DND-41 (cell line): Measurements from ENCODE around the gene MLX.
A peak's percentile ranks its signal among the peaks of the same experiment; 100 is the strongest.

Source experiments
- ATAC-seq: fragments of 200-7000 bp; cut with Tn5 transposase; 3 replicates; pipeline ENCODE4 v1.9.1; 2021; ENCODE audit warnings: low read depth; ENCODE audit not compliant: insufficient read depth
- DNase-seq: peaks from one replicate; pipeline ENCODE4 v3.0.0-alpha.2; 2020
- H2AFZ ChIP-seq: 2 replicates; pipeline ENCODE4 v1.6.0; 2012; ENCODE audit warnings: low read depth, low read length
- H3K27ac ChIP-seq: 2 replicates; pipeline ENCODE4 v1.5.1; 2012; ENCODE audit warnings: low read length, inconsistent platforms
- H3K27me3 ChIP-seq: fragments of 200-600 bp; sonication (generic); 2 replicates; pipeline ENCODE4 v1.6.0; 2012; ENCODE audit warnings: low read length, mild to moderate bottlenecking, inconsistent platforms; ENCODE audit not compliant: insufficient read depth, poor library complexity
- H3K36me3 ChIP-seq: 2 replicates; pipeline ENCODE4 v1.5.1; 2012; ENCODE audit warnings: low read length, inconsistent platforms; ENCODE audit not compliant: insufficient read depth
- H3K4me1 ChIP-seq: 2 replicates; pipeline ENCODE4 v1.5.1; 2012; ENCODE audit warnings: mild to moderate bottlenecking, low read length; ENCODE audit not compliant: insufficient read depth
- H3K4me2 ChIP-seq: 2 replicates; pipeline ENCODE4 v1.6.0; 2012; ENCODE audit warnings: mild to moderate bottlenecking, moderate library complexity, low read length, inconsistent platforms; ENCODE audit not compliant: insufficient read depth
- H3K4me3 ChIP-seq, 2 experiments: fragments of 200-600 bp in 1 of 2; shearing (Covaris generic) in 1 of 2; 2 replicates each; pipeline ENCODE4 v1.5.1; 2012 to 2016; ENCODE audit warnings: inconsistent platforms in 2 of 2, low read length in 2 of 2, mild to moderate bottlenecking in 2 of 2, low read depth in 1 of 2, moderate library complexity in 1 of 2
- H3K79me2 ChIP-seq: 2 replicates; pipeline ENCODE4 v1.6.0; 2012; ENCODE audit warnings: low read length, inconsistent platforms; ENCODE audit not compliant: insufficient read depth
- H3K9ac ChIP-seq: 2 replicates; pipeline ENCODE4 v1.6.0; 2012; ENCODE audit warnings: low read depth, mild to moderate bottlenecking, inconsistent platforms, low read length, moderate library complexity
- H3K9me3 ChIP-seq: 2 replicates; pipeline ENCODE4 v1.5.1; 2012; ENCODE audit warnings: low read length, moderate library complexity, mild to moderate bottlenecking, inconsistent platforms; ENCODE audit not compliant: insufficient read depth, severe bottlenecking
- H4K20me1 ChIP-seq: 2 replicates; pipeline ENCODE4 v1.6.0; 2012; ENCODE audit warnings: low read length; ENCODE audit not compliant: insufficient read depth
- CTCF ChIP-seq: IDR thresholded peaks from 2 replicates; pipeline ENCODE4 v1.5.1; 2012; ENCODE audit warnings: borderline replicate concordance, low read length, moderate library complexity, mild to moderate bottlenecking; ENCODE audit not compliant: poor library complexity, severe bottlenecking; ENCODE audit errors: extremely low read depth
- EZH2 ChIP-seq: IDR thresholded peaks from 3 replicates; pipeline ENCODE4 v1.6.1; 2012; ENCODE audit warnings: borderline replicate concordance, low read depth, mild to moderate bottlenecking, moderate library complexity, low read length, inconsistent platforms; ENCODE audit not compliant: severe bottlenecking

Gene MLX

GRCh38 chr17:42577140-42577531 lies 10.2 kb downstream of the MLX start:
- Histone ChIP-seq H3K9ac (peak overlapping the region; percentile 76), H3K27ac (peak overlapping the region; percentile 81), H3K4me1 (peaks cover 57% of the 10 kb centered on the region), H3K9me3 (no peaks in the 10 kb centered on the region), H3K79me2 (peaks cover 70% of the 10 kb centered on the region), H3K4me2 (peak overlapping the region; percentile 74), H4K20me1 (peaks cover 9% of the 10 kb centered on the region; the same call in 1 of the 2 replicates), H3K27me3 (no peaks in the 10 kb centered on the region), H3K36me3 (peaks cover 67% of the 10 kb centered on the region), H3K4me3 (peak overlapping the region; percentile 89 to 92), H2AFZ (peak overlapping the region; percentile 95)
- ATAC-seq (peak; percentile 43), DNase-seq (peak; percentile 57)
- TF ChIP-seq CTCF (no peak), EZH2 (no peak)

- Histone ChIP-seq H3K9ac (peak within 1 kb of the TSS; percentile 76), H3K27ac (peak within 1 kb of the TSS; percentile 87), H3K27me3 (no peaks in the 10 kb centered on the region), H3K36me3 (peaks cover 67% of the 10 kb centered on the region), H2AFZ (peak within 1 kb of the TSS; percentile 95), H3K9me3 (no peaks in the 10 kb centered on the region), H3K4me2 (peak within 1 kb of the TSS; percentile 74), H3K4me1 (peaks cover 57% of the 10 kb centered on the region), H4K20me1 (peaks cover 7% of the 10 kb centered on the region; the same call in 1 of the 2 replicates), H3K4me3 (peak within 1 kb of the TSS; percentile 89 to 92), H3K79me2 (peaks cover 65% of the 10 kb centered on the region)
- no peak for TF ChIP-seq EZH2
- peak; percentile 60 for TF ChIP-seq CTCF
- ATAC-seq (peak; percentile 88), DNase-seq (peak; percentile 94)
These were observed 10.8 kb downstream of the MLX start, which contains the start of gene PSMC3IP for GRCh38 chr17:42577532-42578281. PSMC3IP (minus strand) TSS chr17:42577729; CDS start chr17:42577686, 43 bp downstream.

DNA sequence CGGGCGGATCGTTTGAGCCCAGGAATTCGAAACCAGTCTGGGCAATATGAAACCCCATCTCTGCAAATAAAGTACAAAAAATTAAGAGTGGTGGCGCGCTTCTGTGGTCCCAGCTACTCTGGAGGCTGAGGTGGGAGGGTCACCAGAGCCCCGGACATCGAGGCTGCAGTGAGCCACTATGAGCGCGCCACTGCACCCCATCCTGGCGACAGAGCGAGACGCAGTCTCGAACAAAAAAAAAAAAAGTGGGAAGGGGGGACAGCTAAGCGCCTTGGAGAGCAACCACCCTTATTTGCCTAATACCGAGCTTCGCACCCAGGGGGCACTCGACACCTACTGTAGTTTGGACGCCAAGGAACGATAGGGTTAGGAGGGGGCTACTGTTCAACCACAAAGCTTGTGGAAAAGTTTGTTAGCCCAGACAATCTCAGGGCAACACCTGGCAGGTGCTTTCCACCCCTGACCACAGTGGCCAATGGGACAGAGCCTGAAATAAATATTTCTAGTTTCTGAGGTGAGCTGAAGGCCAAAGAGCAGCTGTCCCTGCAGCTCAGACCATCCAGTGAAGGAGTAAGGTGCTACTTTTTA lies 11.5 kb downstream of the MLX start:
- Histone ChIP-seq H3K4me1 (peaks cover 50% of the 10 kb centered on the region), H3K4me2 (peak overlapping the region; percentile 74), H3K79me2 (peaks cover 59% of the 10 kb centered on the region), H4K20me1 (peaks cover under 1% of the 10 kb centered on the region; the same call in 1 of the 2 replicates), H3K36me3 (peaks cover 67% of the 10 kb centered on the region), H3K27ac (peak overlapping the region; percentile 87), H3K9me3 (no peaks in the 10 kb centered on the region), H3K9ac (peak overlapping the region; percentile 76), H2AFZ (peak overlapping the region; percentile 95), H3K27me3 (no peaks in the 10 kb centered on the region), H3K4me3 (peak overlapping the region; percentile 89 to 92)
- peak; percentile 75 for ATAC-seq
- no peak for TF ChIP-seq EZH2
- peak; percentile 94 for TF ChIP-seq CTCF
- DNase-seq = peak; percentile 90
